Cardiac septum (tissue), 1 donor: ENCODE measurements around the gene TWNK. TPM values are rescaled to one million over a fixed set of nuclear protein-coding genes. Genes with fewer than 3 reads are reported as not detected.

Experiments used
- DNase-seq: peaks from one replicate; pipeline ENCODE4 v3.0.0-alpha.2; 2020; ENCODE audit warnings: low spot score
- intact Hi-C: fragments of 100-400 bp; cut with DNase I; formaldehyde crosslinking; loops from one replicate; pipeline ENCODE4 v1.14.0; 2022
- total RNA-seq: library from RNA; stranded (reverse); fragmentation: NEBNext Ultra II Directional; extraction: Animal tissue kit (Norgen Biotek cat#: 25700); gene quantifications from one replicate; pipeline ENCODE4 v1.2.1, GENCODE V29; 2021
- donor health status: DM: no; HTN: no; CAD: no.

TWNK gene
- total RNA-seq, 1 donor from 2014 or later, result 5.2 TPM

DNA sequence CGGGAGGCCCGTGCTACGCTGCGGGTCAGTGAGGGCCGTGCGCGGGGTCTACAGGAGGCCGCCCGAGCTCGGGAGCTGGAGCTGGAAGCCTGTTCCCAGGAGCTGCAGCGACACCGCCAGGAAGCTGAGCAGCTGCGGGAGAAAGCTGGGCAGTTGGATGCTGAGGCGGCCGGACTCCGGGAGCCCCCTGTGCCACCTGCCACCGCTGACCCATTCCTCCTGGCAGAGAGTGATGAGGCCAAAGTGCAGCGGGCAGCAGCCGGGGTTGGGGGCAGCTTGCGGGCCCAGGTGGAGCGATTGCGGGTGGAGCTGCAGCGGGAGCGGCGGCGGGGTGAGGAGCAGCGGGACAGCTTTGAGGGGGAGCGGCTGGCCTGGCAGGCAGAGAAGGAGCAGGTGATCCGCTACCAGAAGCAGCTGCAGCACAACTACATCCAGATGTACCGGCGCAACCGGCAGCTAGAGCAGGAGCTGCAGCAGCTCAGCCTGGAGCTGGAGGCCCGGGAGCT is 19.3 kb downstream of the TWNK start:
- intact Hi-C loops, result no loop called here
- no peak for DNase-seq

GRCh38 chr10:101007099-101007711 is 19.9 kb downstream of the TWNK start:
- DNase-seq, result no peak
- intact Hi-C loops, result no loop called here

DNA sequence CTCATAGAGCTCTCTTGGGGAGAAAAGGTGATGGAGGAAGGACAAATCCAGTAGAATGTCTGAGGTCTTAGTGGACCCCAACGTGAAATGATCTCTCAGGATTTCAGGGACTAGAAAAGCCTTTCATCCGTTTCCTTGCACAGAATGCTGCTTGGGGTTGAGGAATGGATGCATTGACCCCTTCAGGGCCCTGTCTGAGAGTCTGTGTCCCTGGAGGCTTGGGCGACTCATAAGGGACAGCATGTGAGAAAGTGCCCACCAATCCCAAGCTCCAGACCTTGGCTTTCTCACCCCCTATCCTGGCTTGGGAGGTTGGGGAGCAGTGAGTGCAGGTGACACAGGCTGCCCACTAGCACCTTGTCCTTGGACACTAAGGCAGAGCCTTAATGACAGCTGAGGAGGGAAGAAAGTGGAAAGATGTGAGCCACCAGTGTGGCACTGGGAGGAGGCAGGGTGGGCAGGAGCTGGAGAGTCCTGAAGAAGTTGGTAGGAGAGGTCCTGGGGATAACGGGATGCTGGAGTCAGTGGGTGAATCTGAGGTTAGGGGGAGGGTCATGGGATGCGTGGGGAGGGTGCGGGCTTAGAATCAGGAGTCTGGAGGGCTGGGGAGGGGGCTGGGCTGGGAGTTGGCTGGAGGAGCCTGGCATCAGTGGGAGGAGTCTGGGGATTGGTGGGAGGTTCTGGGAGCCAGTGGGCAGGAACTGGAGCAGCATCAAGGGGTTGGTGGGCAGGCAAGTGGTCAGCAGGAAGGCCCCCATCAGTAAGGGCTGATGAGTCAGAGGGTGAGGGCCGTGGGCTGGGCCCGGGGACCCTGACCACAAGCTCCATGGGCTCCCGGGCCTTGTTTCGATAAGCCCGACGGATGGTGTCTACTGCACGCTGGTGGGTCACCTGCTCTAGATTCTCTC is 20.8 kb downstream of the TWNK start:
- intact Hi-C loops, result no loop called here
- no peak for DNase-seq

- intact Hi-C loops, result no loop called here
- DNase-seq, result no peak
Measured at GRCh38 chr10:101008823-101009423, 21.6 kb downstream of the TWNK start.

- intact Hi-C loops, result no loop called here
- no peak for DNase-seq
Measured at GRCh38 chr10:101010329-101010728, 23.0 kb downstream of the TWNK start.

DNA sequence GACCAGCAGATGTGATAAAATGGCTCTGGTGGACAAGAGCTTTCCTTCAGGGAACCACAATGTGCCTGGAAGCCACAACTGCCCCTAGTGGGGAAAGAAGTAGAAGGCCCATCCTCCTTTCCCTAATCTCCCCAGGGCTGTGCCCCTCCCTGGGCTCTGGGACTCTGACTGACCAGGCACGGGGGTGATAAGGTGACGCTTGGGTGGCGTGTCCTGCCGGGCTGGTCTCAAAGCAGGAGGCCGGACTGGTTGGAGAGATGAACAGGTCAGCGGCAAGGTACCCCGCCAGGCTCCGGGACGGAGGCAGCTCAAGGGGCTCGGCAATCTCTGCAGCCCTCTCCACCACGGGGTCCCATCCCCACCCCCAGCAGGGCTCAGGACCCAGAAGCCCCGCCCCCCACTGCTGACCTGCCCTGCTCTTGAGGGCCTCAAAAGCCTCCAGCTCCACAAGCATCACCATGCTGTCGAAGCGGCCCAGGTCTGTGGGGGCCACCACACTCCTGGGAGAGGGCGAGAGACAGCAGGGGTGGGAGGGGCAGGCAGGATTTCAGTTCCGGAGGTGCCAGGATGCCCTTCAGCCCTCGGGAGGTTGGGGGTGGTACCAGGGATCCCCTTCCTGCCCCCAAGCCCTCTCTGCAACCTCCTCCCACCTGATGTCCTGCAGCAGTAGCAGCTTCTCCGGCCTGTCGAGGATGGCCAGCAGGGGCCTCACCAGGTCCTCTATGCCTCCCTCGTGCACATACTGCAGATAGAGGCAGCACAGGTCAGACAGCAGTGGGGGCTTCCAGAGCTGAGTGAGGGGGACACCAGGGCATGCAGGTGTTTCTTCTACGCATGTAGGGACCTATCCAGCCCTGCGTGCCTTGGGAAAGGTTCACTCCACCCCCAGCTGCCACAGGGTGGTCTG is 24.4 kb downstream of the TWNK start:
- no peak for DNase-seq

GRCh38 chr10:101012525-101013364 is 25.4 kb downstream of the TWNK start:
- peak; percentile 92 for DNase-seq
- intact Hi-C loops, result no loop called here

More for the DNA sequence above, 24.4 kb downstream of the TWNK start:
- intact Hi-C loops, result no loop called here

- DNase-seq, result no peak
- intact Hi-C loops, result no loop called here
Measured at GRCh38 chr10:101013365-101013825, 26.1 kb downstream of the TWNK start.

DNA sequence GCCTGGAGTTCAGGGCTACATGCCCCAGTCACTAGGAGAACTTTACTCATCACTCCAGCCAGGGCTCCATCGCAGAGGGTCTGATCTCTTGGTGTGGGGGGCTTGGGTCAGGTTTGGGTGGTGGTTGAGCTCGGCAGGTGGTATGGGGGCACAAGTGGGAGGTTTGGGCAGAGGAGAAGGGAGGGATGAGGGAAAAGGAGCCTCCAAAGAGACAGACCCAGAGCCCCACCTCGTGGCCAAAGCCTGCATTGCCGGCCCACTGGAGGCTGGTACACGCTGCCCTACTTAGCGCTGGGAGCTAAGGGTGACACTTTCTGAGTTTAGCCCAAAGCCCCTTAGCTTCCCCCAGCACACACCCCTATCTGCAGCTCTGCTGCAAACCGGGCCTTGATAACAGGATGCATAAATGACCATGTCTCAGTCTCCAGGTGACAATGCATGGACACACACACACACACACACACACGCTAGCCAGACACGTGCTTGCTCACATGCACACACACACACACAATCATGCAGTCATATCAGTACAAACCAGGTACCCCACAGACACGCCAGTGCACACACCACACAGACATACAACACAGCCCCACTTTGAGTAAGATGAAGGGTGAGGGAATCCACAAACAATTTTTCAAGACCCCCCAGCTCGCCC is 27.0 kb downstream of the TWNK start:
- intact Hi-C loops, result loop anchor here (1.0 to 2.0 kb wide), 2 partner anchors 19 to 46 kb away; partner anchors contain the start of gene SEMA4G
- DNase-seq, result peak; percentile 88

GRCh38 chr10:101014966-101015581 is 27.7 kb downstream of the TWNK start:
- intact Hi-C loops, result loop anchor here (1.0 to 2.0 kb wide), 2 partner anchors 20 to 46 kb away; partner anchors contain the start of gene SEMA4G
- DNase-seq, result no peak

DNA sequence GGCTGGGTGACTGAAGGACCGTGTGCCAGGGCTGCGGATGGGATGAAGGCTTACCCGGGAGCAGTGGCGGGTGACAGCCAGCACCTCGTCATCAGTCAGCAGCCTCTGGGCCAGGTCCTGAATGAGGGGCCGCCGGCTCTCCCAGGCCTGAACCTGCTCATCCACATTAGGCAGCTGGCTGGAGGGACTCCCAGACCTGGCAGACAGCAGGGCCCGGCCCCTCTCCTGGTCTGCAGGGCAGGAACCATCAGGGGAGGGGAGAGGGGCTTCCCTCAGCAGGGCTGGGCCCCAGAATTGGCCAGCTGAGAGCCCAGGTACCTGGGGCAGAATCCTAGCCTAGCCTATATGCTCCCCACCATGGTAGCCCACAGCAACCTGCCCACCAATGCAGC is 28.2 kb downstream of the TWNK start:
- intact Hi-C loops, result loop anchor here (2.0 kb wide), 1 partner anchor 47 kb away; the partner anchor contains the start of gene SEMA4G
- DNase-seq, result no peak

DNA sequence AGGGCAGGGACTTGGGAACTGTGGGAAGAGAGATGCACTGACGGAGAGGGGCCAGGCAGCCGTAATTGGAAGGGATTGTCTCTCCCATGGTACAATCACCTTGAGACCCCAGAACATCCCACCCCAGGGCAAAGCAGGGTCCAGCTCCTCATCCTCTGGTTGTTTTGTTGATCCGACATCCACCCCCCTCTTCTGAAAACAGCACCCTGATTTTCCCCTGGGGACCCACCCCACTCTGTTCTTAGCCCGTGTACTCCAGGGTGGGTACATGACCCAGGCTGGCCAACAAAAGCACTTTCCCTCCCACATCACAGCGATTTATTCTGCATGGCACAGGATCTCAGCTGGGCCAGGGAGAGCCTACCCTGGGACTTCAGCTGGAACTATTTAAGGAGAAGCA is 29.5 kb downstream of the TWNK start:
- DNase-seq, result no peak
- intact Hi-C loops, result no loop called here

GRCh38 chr10:101018118-101018599 is 30.8 kb downstream of the TWNK start:
- no peak for DNase-seq
- intact Hi-C loops, result no loop called here

DNA sequence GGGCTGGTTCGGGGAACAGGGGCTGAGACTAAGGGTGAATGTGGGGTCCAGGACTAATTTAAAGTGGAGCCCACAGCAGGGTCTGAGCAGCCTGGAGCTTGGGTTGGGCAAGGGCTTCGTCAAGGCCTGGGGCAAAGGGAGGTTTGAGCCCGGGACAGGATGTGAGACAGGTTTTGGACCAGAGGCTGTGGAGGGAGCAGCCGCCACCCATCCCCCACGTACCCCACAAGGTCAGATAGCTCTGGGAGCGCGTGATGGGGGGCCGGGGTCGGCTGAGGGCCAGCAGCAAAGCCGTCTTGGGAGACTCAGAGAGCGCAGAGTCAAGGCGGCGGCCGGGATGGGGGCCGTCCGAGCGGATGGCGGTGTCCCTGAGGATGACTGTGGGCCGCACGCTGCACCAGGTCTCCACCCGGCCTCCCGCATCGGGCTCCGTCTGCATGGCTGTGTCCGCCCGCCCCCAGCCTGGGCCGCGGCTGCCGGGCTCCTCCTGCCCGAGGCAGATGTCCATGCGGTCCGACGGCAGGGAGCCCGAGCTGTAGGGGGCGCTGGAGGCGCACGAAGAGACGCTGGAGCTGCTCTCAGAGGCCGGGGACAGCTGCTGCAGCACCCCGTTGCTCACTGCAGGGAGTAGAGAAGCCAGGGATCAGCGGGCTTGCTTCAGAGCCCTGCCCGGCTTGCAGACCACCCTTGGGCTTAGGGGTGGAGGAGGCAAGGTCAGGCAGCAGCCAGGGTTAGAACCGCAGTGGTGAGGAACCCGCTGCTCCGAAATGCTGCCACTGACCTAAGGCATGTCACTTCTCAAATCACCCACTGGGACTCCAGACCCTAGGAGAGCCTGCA is 31.5 kb downstream of the TWNK start:
- peak; percentile 89 for DNase-seq
- intact Hi-C loops, result no loop called here

- no peak for DNase-seq
- intact Hi-C loops, result no loop called here
Measured at GRCh38 chr10:101019440-101019703, 32.0 kb downstream of the TWNK start.

- intact Hi-C loops, result no loop called here
- no peak for DNase-seq
Measured at GRCh38 chr10:101020427-101021075, 33.2 kb downstream of the TWNK start.
